Activated CD8-positive, alpha-beta T cell treated with anti-CD3 and anti-CD28 coated beads for 36 hours (primary cell): ENCODE data around the gene CNPY4. TPM values are rescaled to one million over a fixed set of nuclear protein-coding genes. Genes with fewer than 3 reads are reported as not detected.

ENCODE experiments used
- ATAC-seq: fragments of 200-7000 bp; cut with Tn5 transposase; one replicate; pipeline ENCODE4 v1.10.0; 2021; ENCODE audit warnings: mild to moderate bottlenecking, moderate library complexity
- CTCF ChIA-PET: fragments of 350-600 bp; sonication (Branson Sonifier 250); formaldehyde crosslinking; loops from one replicate; lab custom pipeline; 2021; ENCODE audit warnings: antibody characterized with exemption; lab: Charles Lee
- POLR2A ChIA-PET: fragments of 350-600 bp; sonication (Branson Sonifier 250); formaldehyde crosslinking; loops from one replicate; lab custom pipeline; 2021; ENCODE audit warnings: antibody characterized with exemption; lab: Charles Lee
- DNase-seq: peaks from one replicate; pipeline ENCODE4 v3.0.0-alpha.2; 2020
- H3K27ac Mint-ChIP-seq: one replicate; pipeline ENCODE4 v1.8.0; 2021; ENCODE audit warnings: mild to moderate bottlenecking, mixed read lengths
- H3K27me3 Mint-ChIP-seq: one replicate; pipeline ENCODE4 v1.8.0; 2021; ENCODE audit warnings: mixed read lengths
- H3K36me3 Mint-ChIP-seq: one replicate; pipeline ENCODE4 v1.8.0; 2021; ENCODE audit warnings: low read depth, mixed read lengths
- H3K4me1 Mint-ChIP-seq: one replicate; pipeline ENCODE4 v1.8.0; 2021; ENCODE audit warnings: low read depth, mixed read lengths
- H3K4me3 Mint-ChIP-seq: one replicate; pipeline ENCODE4 v1.8.0; 2021; ENCODE audit warnings: mild to moderate bottlenecking, moderate library complexity, mixed read lengths
- H3K9me3 Mint-ChIP-seq: one replicate; pipeline ENCODE4 v1.8.0; 2021; ENCODE audit warnings: mixed read lengths
- intact Hi-C: fragments of 100-400 bp; cut with micrococcal nuclease; formaldehyde crosslinking; loops from one replicate; pipeline ENCODE4 v1.10.0; 2022
- total RNA-seq, 2 experiments: library from RNA; stranded (reverse); gene quantifications; one replicate each; pipeline ENCODE4 v1.2.3, GENCODE V29; 2021
- TF ChIP-seq, protein P1 (sequence below): fragments of 200-600 bp; IDR thresholded peaks from one replicate; pipeline ENCODE4 v1.8.0; 2022; ENCODE audit warnings: antibody characterized with exemption, mild to moderate bottlenecking

CNPY4 gene
- total RNA-seq, 2 experiments from 2014 or later = 9.8 to 10.4 TPM

- peaks cover 20% of the 10 kb centered on the region for H3K36me3 Mint-ChIP-seq
- TF ChIP-seq, protein P1, sequence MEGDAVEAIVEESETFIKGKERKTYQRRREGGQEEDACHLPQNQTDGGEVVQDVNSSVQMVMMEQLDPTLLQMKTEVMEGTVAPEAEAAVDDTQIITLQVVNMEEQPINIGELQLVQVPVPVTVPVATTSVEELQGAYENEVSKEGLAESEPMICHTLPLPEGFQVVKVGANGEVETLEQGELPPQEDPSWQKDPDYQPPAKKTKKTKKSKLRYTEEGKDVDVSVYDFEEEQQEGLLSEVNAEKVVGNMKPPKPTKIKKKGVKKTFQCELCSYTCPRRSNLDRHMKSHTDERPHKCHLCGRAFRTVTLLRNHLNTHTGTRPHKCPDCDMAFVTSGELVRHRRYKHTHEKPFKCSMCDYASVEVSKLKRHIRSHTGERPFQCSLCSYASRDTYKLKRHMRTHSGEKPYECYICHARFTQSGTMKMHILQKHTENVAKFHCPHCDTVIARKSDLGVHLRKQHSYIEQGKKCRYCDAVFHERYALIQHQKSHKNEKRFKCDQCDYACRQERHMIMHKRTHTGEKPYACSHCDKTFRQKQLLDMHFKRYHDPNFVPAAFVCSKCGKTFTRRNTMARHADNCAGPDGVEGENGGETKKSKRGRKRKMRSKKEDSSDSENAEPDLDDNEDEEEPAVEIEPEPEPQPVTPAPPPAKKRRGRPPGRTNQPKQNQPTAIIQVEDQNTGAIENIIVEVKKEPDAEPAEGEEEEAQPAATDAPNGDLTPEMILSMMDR = no peak
- H3K27ac Mint-ChIP-seq = no peak overlapping the region
- ChIA-PET POLR2A (interaction anchor here (1.4 to 8.5 kb wide), 2 partner anchors 14 to 16 kb away, joined by 3 to 187 read pairs; partner anchors contain the start of gene COPS6), CTCF (no interaction called here)
- H3K9me3 Mint-ChIP-seq = no peaks in the 10 kb centered on the region
- H3K4me1 Mint-ChIP-seq = peaks cover 8% of the 10 kb centered on the region
- H3K4me3 Mint-ChIP-seq = no peak overlapping the region
- intact Hi-C loops = no loop called here
- ATAC-seq = no peak
- DNase-seq = no peak
- H3K27me3 Mint-ChIP-seq = no peaks in the 10 kb centered on the region
Measured at GRCh38 chr7:100106633-100107032, 12.8 kb upstream of the CNPY4 start.

DNA sequence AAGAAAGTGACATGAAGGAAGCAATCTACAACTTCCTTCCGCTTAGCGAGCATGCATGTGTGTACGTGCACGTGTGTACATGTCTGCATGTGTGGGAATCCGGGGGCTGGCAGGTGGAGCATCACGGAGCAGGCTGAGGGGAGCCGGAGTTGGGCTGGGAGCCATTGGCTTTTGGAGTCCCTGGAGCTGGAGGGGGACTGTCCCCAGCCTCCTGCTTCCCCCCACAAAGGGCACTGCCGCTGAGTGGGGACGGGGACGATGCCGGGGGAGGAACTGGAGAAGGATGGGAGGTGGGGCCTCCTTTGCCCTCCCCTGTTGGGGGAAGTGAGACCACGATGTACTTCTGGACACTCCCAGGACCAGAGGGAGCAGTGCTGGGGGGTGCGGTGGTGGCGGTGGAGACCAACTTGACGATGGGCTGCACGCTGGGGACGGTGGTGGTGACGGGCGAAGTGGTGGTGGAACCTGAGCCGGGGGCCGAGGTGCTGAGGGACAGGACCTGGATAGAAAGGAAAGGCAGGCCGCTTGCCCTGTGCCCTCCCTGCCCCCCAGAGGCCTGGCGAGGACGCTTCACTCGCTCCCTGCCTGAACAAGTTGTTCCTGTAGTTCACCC lies 12.2 kb upstream of the CNPY4 start:
- Mint-ChIP-seq H3K36me3 (peaks cover 21% of the 10 kb centered on the region), H3K9me3 (no peaks in the 10 kb centered on the region), H3K4me3 (no peak overlapping the region), H3K4me1 (peaks cover 8% of the 10 kb centered on the region), H3K27ac (no peak overlapping the region), H3K27me3 (no peaks in the 10 kb centered on the region)
- ATAC-seq (no peak), DNase-seq (no peak)
- ChIA-PET POLR2A (interaction anchor here (1.3 to 8.5 kb wide), 3 partner anchors 12 to 16 kb away, joined by 3 to 187 read pairs (median 3); partner anchors contain the start of gene COPS6), CTCF (no interaction called here)
- TF ChIP-seq, protein P1 = no peak
- intact Hi-C loops = no loop called here

- H3K4me3 Mint-ChIP-seq = no peak overlapping the region
- intact Hi-C loops = no loop called here
- H3K36me3 Mint-ChIP-seq = peaks cover 21% of the 10 kb centered on the region
- DNase-seq = no peak
- H3K27me3 Mint-ChIP-seq = no peaks in the 10 kb centered on the region
- ChIA-PET POLR2A (interaction anchor here (1.3 kb wide), 1 partner anchor 12 kb away, joined by 3 read pairs; no protein-coding TSS in a partner anchor), CTCF (no interaction called here)
- H3K9me3 Mint-ChIP-seq = no peaks in the 10 kb centered on the region
- peaks cover 2% of the 10 kb centered on the region for H3K4me1 Mint-ChIP-seq
- TF ChIP-seq, protein P1 = no peak
- ATAC-seq = no peak
- H3K27ac Mint-ChIP-seq = no peak overlapping the region
Measured at GRCh38 chr7:100107890-100108289, 11.5 kb upstream of the CNPY4 start.

GRCh38 chr7:100109521-100110163 lies 9.8 kb upstream of the CNPY4 start:
- ChIA-PET POLR2A (interaction anchor here (1.0 to 1.1 kb wide), 2 partner anchors 19 to 27 kb away, joined by 3 read pairs; no protein-coding TSS in a partner anchor), CTCF (no interaction called here)
- Mint-ChIP-seq H3K27me3 (no peaks in the 10 kb centered on the region), H3K4me1 (no peaks in the 10 kb centered on the region), H3K27ac (no peak overlapping the region), H3K4me3 (no peak overlapping the region), H3K36me3 (peaks cover 19% of the 10 kb centered on the region), H3K9me3 (no peaks in the 10 kb centered on the region)
- intact Hi-C loops = no loop called here
- DNase-seq (no peak), ATAC-seq (no peak)
- TF ChIP-seq, protein P1 = no peak

DNA sequence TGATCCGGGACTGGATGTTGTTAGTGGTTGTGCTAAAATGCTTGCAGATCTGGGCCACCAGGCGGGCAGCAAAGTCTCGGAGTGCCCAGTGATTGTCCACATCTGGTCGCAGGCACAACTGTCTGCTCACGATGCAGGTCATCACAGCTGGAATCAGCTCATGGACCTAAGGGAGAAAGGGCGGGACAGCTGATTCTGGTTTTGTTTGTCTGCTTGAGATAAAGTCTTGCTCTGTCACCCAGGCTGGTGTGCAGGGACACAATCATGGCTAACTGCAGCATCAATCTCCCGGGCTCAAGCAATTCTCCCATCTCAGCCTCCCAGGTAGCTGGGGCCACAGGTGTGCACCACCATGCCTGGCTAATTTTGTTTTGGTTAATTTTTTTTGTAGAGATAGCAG lies 8.3 kb upstream of the CNPY4 start:
- ChIA-PET CTCF (interaction anchor here (0.8 to 1.2 kb wide), 2 partner anchors 9 to 20 kb away, joined by 3 to 4 read pairs; no protein-coding TSS in a partner anchor), POLR2A (interaction anchor here (0.8 to 4.8 kb wide), 5 partner anchors 9 to 645 kb away, joined by 3 to 59 read pairs (median 7); partner anchors contain the start of genes AP4M1, ATP5MF and MCM7)
- DNase-seq (no peak), ATAC-seq (no peak)
- peaks cover 21% of the 10 kb centered on the region for H3K36me3 Mint-ChIP-seq
- TF ChIP-seq, protein P1 = no peak
- no peak overlapping the region for H3K27ac Mint-ChIP-seq
- H3K4me3 Mint-ChIP-seq = no peak overlapping the region
- no peaks in the 10 kb centered on the region for H3K27me3 Mint-ChIP-seq
- intact Hi-C loops = no loop called here
- H3K9me3 Mint-ChIP-seq = no peaks in the 10 kb centered on the region
- no peaks in the 10 kb centered on the region for H3K4me1 Mint-ChIP-seq
